ENCODE measurements around the gene FLYWCH1.

- TF ChIP-seq POLR2AphosphoS5 (IDR thresholded peaks at IDR 0.05; ENCODE audit: low read depth, low read length) (no peak), SIN3A (IDR thresholded peaks at IDR 0.05; ENCODE audit: borderline replicate concordance, insufficient read depth, low read length) (no peak), REST (IDR thresholded peaks at IDR 0.05; ENCODE audit: insufficient read depth in 1 of 2, low read depth in 2 of 2, low read length in 2 of 2) (no peak), TAF1 (IDR thresholded peaks at IDR 0.05; ENCODE audit: borderline replicate concordance, insufficient read depth, low read length) (no peak), FOXP2 (optimal IDR thresholded peaks at IDR 0.05; ENCODE audit: borderline replicate concordance, extremely low read depth, extremely low read length, insufficient read depth) (no peak)
Observed at GRCh38 chr16:2948807-2949704, 37.3 kb downstream of the FLYWCH1 start.

Measured in PFSK-1 (cell line).